HL-60 (cell line): Measurements from ENCODE around the gene LSAMP.

Experiments
- DNase-seq, 2 experiments: peaks; one replicate each; pipeline ENCODE4 v3.0.0-alpha.2; 2010 to 2020; ENCODE audit warnings: low read depth in 1 of 2, low spot score in 1 of 2
- H3K27ac ChIP-seq: fragments of 250-450 bp; sonication (Bioruptor Pico); replicated peaks from 2 replicates; pipeline ENCODE4 v1.5.1; 2020; ENCODE audit warnings: mild to moderate bottlenecking, moderate library complexity
- H3K27me3 ChIP-seq: fragments of 250-450 bp; sonication (Bioruptor Pico); 2 replicates; pipeline ENCODE4 v1.5.1; 2021; ENCODE audit warnings: mild to moderate bottlenecking, moderate library complexity; ENCODE audit not compliant: insufficient read depth, poor library complexity, severe bottlenecking
- H3K4me3 ChIP-seq: replicated peaks from 2 replicates; pipeline ENCODE4 v1.5.1; 2011; ENCODE audit warnings: mild to moderate bottlenecking, control low read depth, low read length; ENCODE audit not compliant: insufficient read depth
- CTCF ChIP-seq: IDR thresholded peaks from one replicate; pipeline ENCODE4 v1.5.1; 2011; ENCODE audit warnings: low read length, control low read depth, inconsistent platforms; ENCODE audit not compliant: insufficient read depth
- GABPA ChIP-seq: IDR thresholded peaks from 2 replicates; pipeline ENCODE4 v1.6.1; 2012; ENCODE audit warnings: low read depth
- POLR2AphosphoS5 ChIP-seq: IDR thresholded peaks from 2 replicates; pipeline ENCODE4 v1.6.1; 2012; ENCODE audit warnings: low read depth
- REST ChIP-seq: IDR thresholded peaks from 2 replicates; pipeline ENCODE4 v1.6.1; 2012; ENCODE audit warnings: low read depth; ENCODE audit not compliant: insufficient replicate concordance
- SPI1 ChIP-seq: IDR thresholded peaks from 2 replicates; pipeline ENCODE4 v1.6.1; 2012; ENCODE audit warnings: low read depth, mild to moderate bottlenecking, borderline replicate concordance

Gene LSAMP

GRCh38 chr3:116230431-116231020 lies 214.8 kb downstream of the LSAMP start:
- H3K27ac ChIP-seq = no peak overlapping the region
- H3K27me3 ChIP-seq = no peaks in the 10 kb centered on the region
- no peak overlapping the region for H3K4me3 ChIP-seq
- DNase-seq = no peak
- TF ChIP-seq POLR2AphosphoS5 (no peak), GABPA (no peak), REST (no peak), CTCF (no peak), SPI1 (no peak)

GRCh38 chr3:116226266-116226665 lies 219.0 kb downstream of the LSAMP start:
- DNase-seq = no peak
- no peak overlapping the region for H3K4me3 ChIP-seq
- no peak overlapping the region for H3K27ac ChIP-seq
- TF ChIP-seq POLR2AphosphoS5 (no peak), GABPA (no peak), CTCF (no peak), REST (no peak), SPI1 (no peak)
- no peaks in the 10 kb centered on the region for H3K27me3 ChIP-seq

- Histone ChIP-seq H3K27me3 (no peaks in the 10 kb centered on the region), H3K4me3 (no peak overlapping the region), H3K27ac (no peak overlapping the region)
- DNase-seq = no peak
- TF ChIP-seq REST (no peak), GABPA (no peak), POLR2AphosphoS5 (no peak), CTCF (no peak)
Observed at GRCh38 chr3:116216761-116217160, 228.5 kb downstream of the LSAMP start.
